Bronchial epithelial cell (primary cell): ENCODE measurements around the gene RASGRP1. TPM values are rescaled to one million over a fixed set of nuclear protein-coding genes. Genes with fewer than 3 reads are reported as not detected.

Experiments
- DNase-seq: peaks from one replicate; pipeline ENCODE4 v3.0.0-alpha.2; 2010; ENCODE audit warnings: low read depth
- FAIRE-seq: peaks from 2 replicates; lab custom pipeline; 2011; peaks lifted over from hg19 to GRCh38; lab: Jason Lieb, UNC
- H3K27me3 ChIP-seq: 2 replicates; pipeline ENCODE4 v1.5.1; 2011; ENCODE audit warnings: low read length; ENCODE audit not compliant: control insufficient read depth, insufficient read depth
- H3K36me3 ChIP-seq: 2 replicates; pipeline ENCODE4 v1.5.1; 2011; ENCODE audit warnings: low read length; ENCODE audit not compliant: control insufficient read depth, insufficient read depth
- H3K4me3 ChIP-seq: 2 replicates; pipeline ENCODE4 v1.5.1; 2011; ENCODE audit warnings: mild to moderate bottlenecking, low read depth, low read length, control low read depth
- CTCF ChIP-seq: IDR thresholded peaks from 2 replicates; pipeline ENCODE4 v1.5.1; 2011; ENCODE audit warnings: mild to moderate bottlenecking, moderate library complexity, low read length, control low read depth, inconsistent platforms; ENCODE audit not compliant: insufficient read depth, severe bottlenecking
- total RNA-seq: library from RNA; depleted of rRNA; stranded (reverse); fragments of >200 nt; gene quantifications from 2 replicates; pipeline ENCODE4 v1.2.1, GENCODE V29; 2014

Gene RASGRP1
- total RNA-seq, 1 donor from 2014 or later = under 0.01 TPM

- TF ChIP-seq CTCF = no peak
- H3K4me3 ChIP-seq = no peak overlapping the region
- FAIRE-seq = no peak
Measured at GRCh38 chr15:38540510-38540909, 24.1 kb downstream of the RASGRP1 start.

GRCh38 chr15:38539008-38539343 is 25.6 kb downstream of the RASGRP1 start:
- Histone ChIP-seq H3K4me3 (no peak overlapping the region), H3K36me3 (no peaks in the 10 kb centered on the region), H3K27me3 (no peaks in the 10 kb centered on the region)
- no peak for TF ChIP-seq CTCF
- DNase-seq (no peak), FAIRE-seq (no peak)

More at GRCh38 chr15:38540510-38540909, 24.1 kb downstream of the RASGRP1 start:
- Histone ChIP-seq H3K27me3 (no peaks in the 10 kb centered on the region), H3K36me3 (no peaks in the 10 kb centered on the region)
- DNase-seq = no peak

GRCh38 chr15:38538328-38539007 is 26.1 kb downstream of the RASGRP1 start:
- DNase-seq (no peak), FAIRE-seq (no peak)
- no peaks in the 10 kb centered on the region for H3K27me3 ChIP-seq
- TF ChIP-seq CTCF = no peak
- no peaks in the 10 kb centered on the region for H3K36me3 ChIP-seq
- H3K4me3 ChIP-seq = no peak overlapping the region

GRCh38 chr15:38536201-38536676 is 28.4 kb downstream of the RASGRP1 start:
- TF ChIP-seq CTCF = no peak
- no peaks in the 10 kb centered on the region for H3K36me3 ChIP-seq
- no peak for FAIRE-seq
- H3K27me3 ChIP-seq = peaks cover 2% of the 10 kb centered on the region
- no peak overlapping the region for H3K4me3 ChIP-seq
- DNase-seq = no peak

- no peak for TF ChIP-seq CTCF
- no peak for FAIRE-seq
Measured at GRCh38 chr15:38535491-38536200, 29.0 kb downstream of the RASGRP1 start.

GRCh38 chr15:38534691-38535090 is 29.9 kb downstream of the RASGRP1 start:
- no peak overlapping the region for H3K4me3 ChIP-seq
- H3K36me3 ChIP-seq = no peaks in the 10 kb centered on the region
- no peak for FAIRE-seq
- H3K27me3 ChIP-seq = peaks cover 2% of the 10 kb centered on the region
- no peak for DNase-seq
- TF ChIP-seq CTCF = no peak

More at GRCh38 chr15:38535491-38536200, 29.0 kb downstream of the RASGRP1 start:
- DNase-seq = no peak
- peaks cover 2% of the 10 kb centered on the region for H3K27me3 ChIP-seq
- H3K36me3 ChIP-seq = no peaks in the 10 kb centered on the region
- no peak overlapping the region for H3K4me3 ChIP-seq
